CD4-positive, alpha-beta T cell (primary cell): ENCODE results near the gene ORC4. TPM values are rescaled to one million over a fixed set of nuclear protein-coding genes. Genes with fewer than 3 reads are reported as not detected.

Experiments used
- ATAC-seq: fragments of 200-7000 bp; cut with Tn5 transposase; one replicate; pipeline ENCODE4 v1.10.0; 2022; ENCODE audit warnings: mild to moderate bottlenecking; ENCODE audit not compliant: poor library complexity
- CTCF ChIA-PET: fragments of 350-600 bp; sonication (Branson Sonifier 250); formaldehyde crosslinking; loops from one replicate; lab custom pipeline; 2021; ENCODE audit warnings: antibody characterized with exemption, inconsistent platforms; lab: Charles Lee
- POLR2A ChIA-PET: fragments of 350-600 bp; sonication (Branson Sonifier 250); formaldehyde crosslinking; loops from one replicate; lab custom pipeline; 2021; ENCODE audit warnings: antibody characterized with exemption, inconsistent platforms; lab: Charles Lee
- DNase-seq, 14 experiments: peaks; one replicate each; pipeline ENCODE4 v3.0.0-alpha.2; 2013 to 2020; ENCODE audit warnings: mixed read lengths in 2 of 14
- H3K27ac ChIP-seq, 2 donors: one replicate each; pipeline versions ENCODE4 v1.5.1 to v1.7.0; 2013; ENCODE audit warnings: low read length in 2 of 2, low read depth in 1 of 2, mild to moderate bottlenecking in 1 of 2
- H3K27me3 ChIP-seq, 2 experiments: 1 replicate in 1 of 2; 2 replicates in 1 of 2; pipeline versions ENCODE4 v1.6.1 to v1.7.0; 2013; ENCODE audit warnings: low read length in 2 of 2, control low read depth in 1 of 2, mild to moderate bottlenecking in 1 of 2, moderate library complexity in 1 of 2; ENCODE audit not compliant: insufficient read depth in 2 of 2, control insufficient read depth in 1 of 2
- H3K36me3 ChIP-seq: one replicate; pipeline ENCODE4 v1.6.1; 2013; ENCODE audit warnings: low read length, control low read depth; ENCODE audit not compliant: insufficient read depth
- H3K4me1 ChIP-seq: one replicate; pipeline ENCODE4 v1.6.1; 2013; ENCODE audit warnings: low read length, control low read depth; ENCODE audit not compliant: insufficient read depth
- H3K4me3 ChIP-seq: one replicate; pipeline ENCODE4 v1.5.1; 2013; ENCODE audit warnings: mild to moderate bottlenecking, low read length, moderate library complexity
- H3K9me3 ChIP-seq, 2 experiments: 1 replicate in 1 of 2; 2 replicates in 1 of 2; pipeline versions ENCODE4 v1.6.1 to v1.7.0; 2013; ENCODE audit warnings: low read length in 2 of 2, mild to moderate bottlenecking in 2 of 2, control low read depth in 1 of 2, moderate library complexity in 1 of 2; ENCODE audit not compliant: control insufficient read depth in 1 of 2, insufficient read depth in 1 of 2
- H3K27ac Mint-ChIP-seq: one replicate; pipeline ENCODE4 v1.8.0; 2020; ENCODE audit warnings: mixed read lengths
- H3K27me3 Mint-ChIP-seq: one replicate; pipeline ENCODE4 v1.8.0; 2021; ENCODE audit warnings: mixed read lengths
- H3K36me3 Mint-ChIP-seq: one replicate; pipeline ENCODE4 v1.8.0; 2021; ENCODE audit warnings: low read depth, mixed read lengths
- H3K4me1 Mint-ChIP-seq: one replicate; pipeline ENCODE4 v1.8.0; 2021; ENCODE audit warnings: low read depth, mixed read lengths
- H3K4me3 Mint-ChIP-seq: one replicate; pipeline ENCODE4 v1.8.0; 2020; ENCODE audit warnings: mild to moderate bottlenecking, mixed read lengths
- H3K9me3 Mint-ChIP-seq: one replicate; pipeline ENCODE4 v1.8.0; 2020; ENCODE audit warnings: mixed read lengths
- intact Hi-C, 2 experiments: fragments of 100-400 bp; cut with DNase I in 1 of 2; cut with micrococcal nuclease in 1 of 2; formaldehyde crosslinking; loops; one replicate each; pipeline versions ENCODE4 v1.15.1 to v1.9.0; 2023 to 2025; cut with DNase I, micrococcal nuclease
- total RNA-seq, 174 experiments: library from RNA in 2 of 174; stranded (reverse) in 2 of 174; gene quantifications; one replicate each; pipeline ENCODE4 v1.2.3 and lab custom pipeline; 2021 to 2026
- TF ChIP-seq, protein P1 (sequence below): fragments of 200-600 bp; IDR thresholded peaks from one replicate; pipeline ENCODE4 v1.8.0; 2022; ENCODE audit warnings: antibody characterized with exemption, mild to moderate bottlenecking

ORC4 gene
- total RNA-seq, 2 experiments from 2014 or later, result 29.4 to 33.9 TPM

- Mint-ChIP-seq H3K27ac (no peak overlapping the region), H3K9me3 (peaks cover 2% of the 10 kb centered on the region), H3K36me3 (peaks cover 22% of the 10 kb centered on the region), H3K27me3 (no peaks in the 10 kb centered on the region), H3K4me1 (peaks cover 6% of the 10 kb centered on the region), H3K4me3 (no peak overlapping the region)
- POLR2A ChIA-PET, result no interaction called here
- H3K27ac ChIP-seq, result no peak overlapping the region
- no peaks in the 10 kb centered on the region for H3K36me3 ChIP-seq
- no peak for DNase-seq
- no peak overlapping the region for H3K4me3 ChIP-seq
- ATAC-seq, result no peak
- no peaks in the 10 kb centered on the region for H3K27me3 ChIP-seq
- CTCF ChIA-PET, result no interaction called here
- TF ChIP-seq, protein P1, sequence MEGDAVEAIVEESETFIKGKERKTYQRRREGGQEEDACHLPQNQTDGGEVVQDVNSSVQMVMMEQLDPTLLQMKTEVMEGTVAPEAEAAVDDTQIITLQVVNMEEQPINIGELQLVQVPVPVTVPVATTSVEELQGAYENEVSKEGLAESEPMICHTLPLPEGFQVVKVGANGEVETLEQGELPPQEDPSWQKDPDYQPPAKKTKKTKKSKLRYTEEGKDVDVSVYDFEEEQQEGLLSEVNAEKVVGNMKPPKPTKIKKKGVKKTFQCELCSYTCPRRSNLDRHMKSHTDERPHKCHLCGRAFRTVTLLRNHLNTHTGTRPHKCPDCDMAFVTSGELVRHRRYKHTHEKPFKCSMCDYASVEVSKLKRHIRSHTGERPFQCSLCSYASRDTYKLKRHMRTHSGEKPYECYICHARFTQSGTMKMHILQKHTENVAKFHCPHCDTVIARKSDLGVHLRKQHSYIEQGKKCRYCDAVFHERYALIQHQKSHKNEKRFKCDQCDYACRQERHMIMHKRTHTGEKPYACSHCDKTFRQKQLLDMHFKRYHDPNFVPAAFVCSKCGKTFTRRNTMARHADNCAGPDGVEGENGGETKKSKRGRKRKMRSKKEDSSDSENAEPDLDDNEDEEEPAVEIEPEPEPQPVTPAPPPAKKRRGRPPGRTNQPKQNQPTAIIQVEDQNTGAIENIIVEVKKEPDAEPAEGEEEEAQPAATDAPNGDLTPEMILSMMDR, result no peak
- H3K9me3 ChIP-seq, result peaks cover 0 to 6% of the 10 kb centered on the region in 2 experiments
- intact Hi-C loops, result no loop called here
- no peaks in the 10 kb centered on the region for H3K4me1 ChIP-seq
Observed at GRCh38 chr2:148063633-148064032, 43.1 kb upstream of the ORC4 start.

GRCh38 chr2:148058641-148059040 lies 38.1 kb upstream of the ORC4 start:
- H3K27me3 ChIP-seq, result no peaks in the 10 kb centered on the region
- H3K4me3 ChIP-seq, result no peak overlapping the region
- ATAC-seq, result no peak
- Mint-ChIP-seq H3K4me1 (no peaks in the 10 kb centered on the region), H3K4me3 (no peak overlapping the region), H3K9me3 (no peaks in the 10 kb centered on the region), H3K27ac (no peak overlapping the region), H3K36me3 (peaks cover 26% of the 10 kb centered on the region), H3K27me3 (no peaks in the 10 kb centered on the region)
- ChIA-PET POLR2A (no interaction called here), CTCF (interaction anchor here (0.8 kb wide), 1 partner anchor 12 kb away, joined by 3 read pairs; no protein-coding TSS in a partner anchor)
- no peaks in the 10 kb centered on the region for H3K4me1 ChIP-seq
- DNase-seq, result no peak
- H3K27ac ChIP-seq, result no peak overlapping the region
- H3K36me3 ChIP-seq, result peaks cover 4% of the 10 kb centered on the region
- intact Hi-C loops, result no loop called here
- TF ChIP-seq, protein P1, result no peak
- H3K9me3 ChIP-seq, result no peaks in the 10 kb centered on the region

DNA sequence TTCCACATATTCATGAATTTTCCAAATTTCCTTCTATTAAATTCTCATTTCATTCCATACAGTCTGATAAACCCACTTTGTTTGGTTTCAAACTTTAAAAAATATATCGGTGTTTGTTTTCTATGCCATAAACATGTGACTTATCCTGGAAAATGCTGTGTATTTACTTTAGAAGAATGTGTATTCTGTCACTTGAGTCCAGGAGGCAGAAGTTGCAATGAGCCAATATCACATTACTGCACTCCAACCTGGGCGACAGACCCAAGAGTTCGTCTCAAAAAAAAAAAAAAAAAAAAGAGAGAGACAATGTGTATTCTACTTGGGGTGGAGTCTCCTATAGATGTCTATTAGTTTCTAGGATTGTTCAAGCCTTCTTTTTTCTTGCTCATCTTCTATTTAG lies 32.1 kb upstream of the ORC4 start:
- ATAC-seq (no peak), DNase-seq (no peak)
- H3K27me3 Mint-ChIP-seq, result no peaks in the 10 kb centered on the region
- no peaks in the 10 kb centered on the region for H3K9me3 ChIP-seq
- H3K4me1 Mint-ChIP-seq, result peaks cover 41% of the 10 kb centered on the region
- ChIA-PET POLR2A (no interaction called here), CTCF (no interaction called here)
- peaks cover 23% of the 10 kb centered on the region for H3K36me3 Mint-ChIP-seq
- no peak overlapping the region for H3K27ac ChIP-seq
- H3K4me1 ChIP-seq, result no peaks in the 10 kb centered on the region
- H3K9me3 Mint-ChIP-seq, result no peaks in the 10 kb centered on the region
- no peak overlapping the region for H3K4me3 Mint-ChIP-seq
- H3K4me3 ChIP-seq, result no peak overlapping the region
- H3K36me3 ChIP-seq, result peaks cover 4% of the 10 kb centered on the region
- TF ChIP-seq, protein P1, result no peak
- no peak overlapping the region for H3K27ac Mint-ChIP-seq
- H3K27me3 ChIP-seq, result no peaks in the 10 kb centered on the region
- intact Hi-C loops, result no loop called here
